ENCODE results near the gene XPO1.
"Not testable (repeated sequence)": the region's sequence is repeated elsewhere in the genome, so short reads cannot be mapped to it uniquely, and the experiment has no call there.

The XPO1 gene

GRCh38 chr2:61463769-61464475 is 74.2 kb downstream of the XPO1 start:
- DNase-seq, result no peak

- DNase-seq, result no peak
Measured at GRCh38 chr2:61461404-61461803, 76.8 kb downstream of the XPO1 start.

GRCh38 chr2:61460163-61460562 is 78.0 kb downstream of the XPO1 start:
- DNase-seq, result no peak

- no peak for DNase-seq
Measured at GRCh38 chr2:61456746-61457420, 81.3 kb downstream of the XPO1 start.

- DNase-seq, result no peak
Measured at GRCh38 chr2:61456070-61456745, 81.9 kb downstream of the XPO1 start.

- not testable (repeated sequence) for DNase-seq
Measured at GRCh38 chr2:61454972-61455371, 83.2 kb downstream of the XPO1 start.

GRCh38 chr2:61454383-61454782 is 83.8 kb downstream of the XPO1 start:
- no peak for DNase-seq

GRCh38 chr2:61452392-61452791 is 85.8 kb downstream of the XPO1 start:
- no peak for DNase-seq

GRCh38 chr2:61451178-61451577 is 87.0 kb downstream of the XPO1 start:
- no peak for DNase-seq

GRCh38 chr2:61450144-61450543 is 88.0 kb downstream of the XPO1 start:
- DNase-seq, result no peak

- no peak for DNase-seq
Measured at GRCh38 chr2:61448229-61448628, 89.9 kb downstream of the XPO1 start.

GRCh38 chr2:61446971-61447370 is 91.2 kb downstream of the XPO1 start:
- DNase-seq, result not testable (repeated sequence)

GRCh38 chr2:61443342-61444041 is 94.7 kb downstream of the XPO1 start:
- no peak for DNase-seq

- peak in 1 of 3 experiments; percentile 23 for DNase-seq
Measured at GRCh38 chr2:61439241-61440002, 98.7 kb downstream of the XPO1 start.

GRCh38 chr2:61438670-61439069 is 99.5 kb downstream of the XPO1 start:
- DNase-seq, result no peak

- DNase-seq, result no peak
Measured at GRCh38 chr2:61437170-61437569, 101.0 kb downstream of the XPO1 start.

GRCh38 chr2:61436092-61436491 is 102.1 kb downstream of the XPO1 start:
- DNase-seq, result no peak

- no peak for DNase-seq
Measured at GRCh38 chr2:61435291-61435690, 102.9 kb downstream of the XPO1 start.

GRCh38 chr2:61434314-61434713 is 103.8 kb downstream of the XPO1 start:
- no peak for DNase-seq

- no peak for DNase-seq
Measured at GRCh38 chr2:61433606-61434005, 104.5 kb downstream of the XPO1 start.

GRCh38 chr2:61432990-61433389 is 105.2 kb downstream of the XPO1 start:
- no peak for DNase-seq

- no peak for DNase-seq
Measured at GRCh38 chr2:61431345-61431744, 106.8 kb downstream of the XPO1 start.

All from NCI-H1417 (cell line).